Measurements from ENCODE around the gene CDH4.
"Not testable (repeated sequence)": the region's sequence is repeated elsewhere in the genome, so short reads cannot be mapped to it uniquely, and the experiment has no call there.

CDH4 gene

GRCh38 chr20:61944967-61945366 is 692.9 kb downstream of the CDH4 start:
- DNase-seq (ENCODE audit: low read depth): not testable (repeated sequence)

GRCh38 chr20:61945495-61945894 is 693.4 kb downstream of the CDH4 start:
- not testable (repeated sequence) for DNase-seq (ENCODE audit: low read depth)

DNA sequence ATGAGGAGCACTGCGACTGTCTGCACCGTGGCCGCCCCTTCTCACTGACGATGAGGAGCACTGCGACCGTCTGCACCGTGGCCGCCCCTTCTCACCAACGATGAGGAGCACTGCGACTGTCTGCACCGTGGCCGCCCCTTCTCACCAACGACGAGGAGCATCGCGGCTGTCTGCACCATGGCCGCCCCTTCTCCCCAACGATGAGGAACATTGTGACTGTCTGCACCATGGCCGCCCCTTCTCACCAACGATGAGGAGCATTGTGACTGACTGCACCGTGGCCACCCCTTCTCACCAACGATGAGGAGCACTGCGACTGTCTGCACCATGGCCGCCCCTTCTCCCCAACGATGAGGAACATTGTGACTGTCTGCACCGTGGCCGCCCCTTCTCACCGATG is 696.0 kb downstream of the CDH4 start:
- DNase-seq (ENCODE audit: low read depth): not testable (repeated sequence)

- DNase-seq (ENCODE audit: low read depth): no peak
These were observed 696.7 kb downstream of the CDH4 start for GRCh38 chr20:61948586-61949362.

GRCh38 chr20:61949363-61949713 is 697.3 kb downstream of the CDH4 start:
- DNase-seq (ENCODE audit: low read depth): no peak

- DNase-seq (ENCODE audit: low read depth): no peak
These were observed 697.9 kb downstream of the CDH4 start for GRCh38 chr20:61949714-61950640.

DNA sequence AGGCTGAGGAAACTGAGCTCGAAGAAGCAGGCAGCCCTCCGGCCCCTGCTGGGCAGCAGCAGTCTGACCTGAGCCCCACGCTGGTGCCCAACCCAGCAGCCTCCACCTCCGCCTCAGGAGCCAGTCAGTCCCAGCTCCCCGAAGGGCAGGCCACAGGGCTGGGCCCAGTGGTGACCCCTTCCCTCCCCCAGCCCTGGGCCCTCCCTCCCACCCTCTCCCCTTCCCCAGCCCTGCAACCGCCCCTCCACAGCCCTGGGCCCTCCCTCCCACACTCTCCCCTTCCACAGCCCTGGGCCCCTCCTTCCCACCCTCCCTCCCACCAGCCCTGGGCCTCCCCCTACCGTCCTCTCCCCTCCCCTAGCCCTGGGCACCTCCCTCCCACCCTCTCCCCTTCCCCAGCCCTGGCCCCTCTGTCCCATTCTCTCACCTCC is 698.6 kb downstream of the CDH4 start:
- no peak for DNase-seq (ENCODE audit: low read depth)

- DNase-seq (ENCODE audit: low read depth): peak; percentile 12
These were observed 699.9 kb downstream of the CDH4 start for GRCh38 chr20:61951695-61952533.

DNA sequence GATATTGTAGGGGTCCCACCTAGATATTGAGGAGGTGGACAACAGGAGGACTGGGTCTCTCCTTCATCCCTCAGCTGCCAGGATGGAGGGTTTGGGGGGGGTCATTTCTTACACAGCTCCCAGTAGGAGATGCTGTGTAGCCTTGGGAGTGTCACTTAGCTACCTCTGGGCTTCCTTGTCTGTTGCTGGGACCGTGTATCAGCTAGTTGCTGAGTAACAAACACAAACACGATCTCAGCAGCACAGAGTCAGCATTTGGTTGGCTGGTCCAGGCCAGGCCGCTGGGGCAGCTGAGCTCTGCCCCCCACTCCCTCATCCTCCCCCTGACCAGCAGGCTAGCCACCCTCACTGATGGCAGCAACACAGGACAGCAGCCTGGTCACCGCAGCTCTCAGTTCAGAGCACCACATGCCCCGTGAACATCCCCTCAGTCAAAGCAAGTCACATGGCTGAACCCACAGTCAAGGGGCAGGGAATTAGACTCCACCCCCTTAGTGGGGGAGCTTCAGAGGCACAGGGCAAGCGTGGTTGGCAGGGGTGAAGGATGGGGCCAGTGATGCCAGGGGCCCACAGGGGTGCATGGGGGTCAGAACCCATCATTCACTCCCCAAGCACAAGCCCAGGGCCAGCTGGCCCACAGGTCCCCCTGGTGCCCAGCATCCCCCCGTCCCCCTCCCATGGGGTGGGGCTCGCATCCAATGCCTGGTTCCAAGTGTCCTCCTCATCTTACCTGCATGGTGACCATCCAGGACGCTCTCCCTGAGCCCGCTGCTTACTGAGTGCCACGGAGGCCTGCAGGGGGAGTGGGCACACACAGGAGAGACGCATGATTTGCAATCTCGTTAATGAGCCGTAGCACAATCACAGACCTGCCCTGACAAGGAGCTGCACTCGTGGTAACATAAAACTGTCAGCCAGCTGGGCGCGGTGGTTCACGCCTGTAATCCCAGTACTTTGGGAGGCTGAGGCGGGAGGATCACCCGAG is 701.3 kb downstream of the CDH4 start:
- no peak for DNase-seq (ENCODE audit: low read depth)

GRCh38 chr20:61954276-61955021 is 702.4 kb downstream of the CDH4 start:
- no peak for DNase-seq (ENCODE audit: low read depth)

DNA sequence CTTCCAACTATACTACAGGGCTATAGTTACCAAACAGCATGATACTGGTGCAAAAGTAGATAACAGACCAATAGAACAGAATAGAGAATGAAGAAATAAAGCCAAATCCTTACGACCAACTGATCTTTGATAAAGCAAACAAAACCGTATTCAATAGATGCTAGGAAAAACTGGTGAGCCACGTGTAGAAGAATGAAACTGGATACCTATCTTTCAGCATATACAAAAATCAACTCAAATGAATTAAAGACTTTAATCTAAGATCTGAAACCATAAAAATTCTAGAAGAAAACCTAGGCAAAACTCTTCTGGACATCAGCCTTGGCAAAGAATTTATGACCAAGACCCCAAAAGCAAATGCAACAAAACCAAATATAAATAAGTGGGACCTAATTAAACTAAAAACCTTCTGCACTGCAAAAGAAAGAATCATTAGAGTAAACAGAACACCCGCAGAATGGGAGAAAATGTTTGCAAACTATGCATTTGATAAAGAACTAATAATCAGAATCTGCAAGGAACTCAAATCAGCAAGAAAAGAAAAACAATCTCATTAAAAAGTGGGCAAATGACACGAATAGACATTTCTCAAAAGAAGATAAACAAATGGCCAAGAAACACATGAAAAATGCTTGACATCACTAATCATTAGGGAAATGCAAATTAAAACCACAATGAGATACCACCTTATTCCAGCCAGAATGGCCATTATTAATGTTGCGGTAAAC is 703.8 kb downstream of the CDH4 start:
- no peak for DNase-seq (ENCODE audit: low read depth)

DNA sequence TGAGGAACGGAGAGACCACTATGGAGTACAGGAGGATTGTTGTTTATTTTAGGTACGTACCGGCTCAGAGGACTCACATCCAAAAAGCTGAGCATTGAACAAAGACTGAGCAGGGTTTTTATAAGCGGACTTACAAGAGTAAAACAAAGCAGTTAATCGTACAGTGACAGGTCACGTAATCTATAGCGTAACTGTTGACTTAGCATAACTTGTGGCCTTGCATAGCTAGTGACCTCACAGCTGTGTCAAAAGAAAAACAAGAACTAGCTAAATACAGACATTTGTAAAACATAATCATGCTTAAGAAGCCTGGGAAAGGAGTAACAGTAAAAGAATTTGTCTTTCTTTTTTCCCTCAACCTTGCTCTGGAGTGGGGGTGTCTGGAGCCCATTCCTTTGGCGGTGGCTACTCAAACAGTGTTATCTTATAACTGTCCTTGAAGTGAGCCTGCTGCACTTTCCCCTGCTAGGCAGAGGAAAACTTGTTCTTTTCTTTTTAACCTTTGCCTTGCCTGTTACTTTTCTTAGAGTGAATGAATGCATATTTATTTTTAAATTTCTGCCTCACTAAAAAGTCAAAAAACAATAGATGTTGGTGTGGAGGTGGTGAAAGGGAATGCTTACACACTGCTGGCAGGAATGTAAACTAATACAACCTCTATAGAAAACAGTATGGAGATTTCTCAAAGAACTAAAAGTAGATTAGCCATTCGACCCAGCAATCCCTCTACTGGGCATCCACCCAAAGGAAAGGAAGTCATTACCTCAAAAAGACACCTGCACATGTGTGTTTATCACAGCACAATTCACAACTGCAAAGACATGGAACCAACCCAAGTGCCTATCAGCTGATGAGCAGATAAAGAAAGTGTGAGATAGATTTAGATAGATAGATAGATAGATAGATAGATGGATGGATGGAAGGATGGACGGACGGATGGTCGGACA is 704.6 kb downstream of the CDH4 start:
- no peak for DNase-seq (ENCODE audit: low read depth)

DNA sequence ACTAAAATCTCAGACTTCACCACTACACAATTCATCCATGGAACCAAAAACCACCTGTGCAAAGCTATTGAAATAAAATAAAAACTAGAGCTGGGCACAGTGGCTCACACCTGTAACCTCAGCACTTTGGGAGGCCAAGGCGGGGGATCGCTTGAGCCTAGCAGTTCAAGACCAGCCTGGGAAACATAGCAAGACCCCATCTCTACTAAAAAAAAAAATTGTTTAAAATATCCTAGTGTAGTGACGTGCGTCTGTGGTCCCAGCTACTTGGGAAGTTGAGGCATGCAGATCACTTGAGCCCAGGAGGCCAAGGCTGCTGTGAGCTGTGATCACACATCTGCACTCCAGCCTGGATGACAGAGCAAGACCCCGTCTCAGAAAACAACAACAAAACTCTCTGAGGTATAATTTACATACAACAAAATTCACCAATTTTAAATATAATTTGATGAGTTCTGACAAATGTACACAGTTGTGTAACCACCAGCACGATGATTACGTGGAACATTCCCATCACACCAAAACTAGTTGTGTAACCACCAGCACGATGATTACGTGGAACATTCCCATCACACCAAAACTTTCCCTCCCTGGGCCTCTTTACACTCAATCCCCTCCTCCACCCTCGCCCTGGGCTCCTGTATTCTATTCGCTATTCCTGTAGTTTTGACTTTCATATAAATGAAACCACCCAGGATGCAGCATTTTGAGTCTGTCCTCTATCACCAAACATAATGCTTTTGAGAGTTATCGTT is 706.1 kb downstream of the CDH4 start:
- DNase-seq (ENCODE audit: low read depth): no peak

DNA sequence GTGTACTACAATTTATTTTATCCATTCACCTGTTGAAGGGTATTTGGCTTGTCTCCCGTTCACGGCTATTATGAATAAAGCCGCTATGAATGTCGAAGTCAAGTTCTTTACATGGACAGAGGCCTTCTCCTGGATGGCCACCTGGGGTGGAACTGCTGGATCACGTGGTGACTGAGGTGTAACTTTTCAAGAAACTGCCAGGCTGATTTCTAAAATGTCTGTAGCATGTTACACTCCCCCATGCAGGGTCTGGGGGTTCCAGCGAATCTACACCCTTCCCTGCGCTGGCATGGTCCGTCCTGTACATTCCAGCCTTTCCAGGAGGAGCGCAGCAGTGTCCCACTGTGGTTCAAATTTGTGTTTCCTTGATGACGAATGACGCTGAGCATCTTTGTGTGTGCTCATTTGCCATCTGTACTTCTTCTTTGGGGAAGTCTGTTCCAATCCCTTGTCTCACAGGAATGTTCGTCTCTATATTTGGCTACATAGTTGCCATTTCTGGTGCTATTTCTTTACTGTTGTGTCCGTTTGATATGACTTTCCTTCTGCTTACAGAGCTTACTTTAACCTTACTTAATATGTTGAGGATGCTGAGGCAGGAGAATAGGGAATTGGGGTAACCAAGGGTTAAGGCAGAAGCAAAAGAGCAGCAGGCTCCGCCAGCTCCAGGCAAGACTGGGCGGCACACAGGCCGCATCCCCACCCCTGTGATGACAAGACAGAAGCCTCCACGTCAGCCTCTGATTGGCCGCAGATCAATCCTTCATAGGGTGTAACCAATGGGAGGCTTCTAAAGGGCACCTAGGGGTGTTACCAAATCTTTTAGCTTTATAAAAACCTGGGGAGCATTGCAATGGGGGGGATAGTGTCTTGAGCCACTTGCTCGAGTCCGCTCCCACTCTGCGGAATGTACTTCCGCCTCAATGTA is 707.0 kb downstream of the CDH4 start:
- DNase-seq (ENCODE audit: low read depth): peak; percentile 14

- no peak for DNase-seq (ENCODE audit: low read depth)
These were observed 708.8 kb downstream of the CDH4 start for GRCh38 chr20:61960836-61961235.

DNA sequence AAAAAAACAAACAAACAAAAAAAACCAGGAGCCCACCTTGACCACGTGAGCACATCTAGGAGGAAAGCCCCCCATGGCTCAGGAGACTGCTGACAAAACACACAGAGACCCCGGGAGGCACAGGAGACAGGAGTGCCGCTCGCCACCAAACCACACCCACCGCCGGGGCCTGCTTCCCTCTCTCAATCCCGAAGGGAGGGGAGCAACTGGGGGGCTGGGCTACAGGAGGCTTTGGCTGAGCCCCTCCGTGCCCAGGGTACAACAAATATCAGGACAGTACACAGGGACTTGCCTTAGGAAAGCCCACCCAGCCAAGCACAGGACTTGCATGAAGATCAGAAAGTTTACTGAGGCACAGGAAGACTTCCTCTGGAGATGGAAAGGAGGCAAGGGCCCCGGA is 711.1 kb downstream of the CDH4 start:
- DNase-seq (ENCODE audit: low read depth): no peak

Data from EH (cell line).